Measurements from ENCODE around the gene FKBP1A.

FKBP1A gene

GRCh38 chr20:1383623-1384404, 9.0 kb downstream of the FKBP1A start:
- DNase-seq (ENCODE audit: low spot score), result no peak

- DNase-seq (ENCODE audit: low spot score), result no peak
These were observed 10.2 kb downstream of the FKBP1A start for GRCh38 chr20:1382670-1383069.

- no peak for DNase-seq (ENCODE audit: low spot score)
These were observed 10.9 kb downstream of the FKBP1A start for GRCh38 chr20:1381753-1382591.

- DNase-seq (ENCODE audit: low spot score), result no peak
These were observed 14.1 kb downstream of the FKBP1A start for GRCh38 chr20:1378735-1379125.

GRCh38 chr20:1377984-1378734, 14.7 kb downstream of the FKBP1A start:
- DNase-seq (ENCODE audit: low spot score), result no peak

- no peak for DNase-seq (ENCODE audit: low spot score)
These were observed 15.4 kb downstream of the FKBP1A start for GRCh38 chr20:1377341-1377871.

- no peak for DNase-seq (ENCODE audit: low spot score)
These were observed 16.2 kb downstream of the FKBP1A start for GRCh38 chr20:1376408-1377270.

- no peak for DNase-seq (ENCODE audit: low spot score)
These were observed 16.8 kb downstream of the FKBP1A start for GRCh38 chr20:1376007-1376406.

- no peak for DNase-seq (ENCODE audit: low spot score)
These were observed 17.3 kb downstream of the FKBP1A start for GRCh38 chr20:1375515-1375914.

- no peak for DNase-seq (ENCODE audit: low spot score)
These were observed 18.6 kb downstream of the FKBP1A start for GRCh38 chr20:1374246-1374645.

GRCh38 chr20:1373614-1374013, 19.2 kb downstream of the FKBP1A start:
- no peak for DNase-seq (ENCODE audit: low spot score)

- no peak for DNase-seq (ENCODE audit: low spot score)
These were observed 19.8 kb downstream of the FKBP1A start for GRCh38 chr20:1373036-1373435.

GRCh38 chr20:1371830-1372539, 20.9 kb downstream of the FKBP1A start:
- no peak for DNase-seq (ENCODE audit: low spot score)

- no peak for DNase-seq (ENCODE audit: low spot score)
These were observed 21.6 kb downstream of the FKBP1A start for GRCh38 chr20:1371202-1371782.

GRCh38 chr20:1370548-1371110, 22.2 kb downstream of the FKBP1A start:
- DNase-seq (ENCODE audit: low spot score), result no peak

GRCh38 chr20:1369970-1370369, 22.9 kb downstream of the FKBP1A start:
- DNase-seq (ENCODE audit: low spot score), result no peak

GRCh38 chr20:1368448-1369199, 24.2 kb downstream of the FKBP1A start:
- DNase-seq (ENCODE audit: low spot score), result no peak

- no peak for DNase-seq (ENCODE audit: low spot score)
These were observed 25.4 kb downstream of the FKBP1A start for GRCh38 chr20:1367479-1367878.

- DNase-seq (ENCODE audit: low spot score), result no peak
These were observed 28.7 kb downstream of the FKBP1A start for GRCh38 chr20:1364106-1364505.
